Ovary (tissue), 9 donors: ENCODE results near the gene PRSS21. TPM values are rescaled to one million over a fixed set of nuclear protein-coding genes. Genes with fewer than 3 reads are reported as not detected.

Experiments used
- DNase-seq, 5 donors: peaks; one replicate each; pipeline ENCODE4 v3.0.0-alpha.2; 2019 to 2020
- H3K27ac ChIP-seq, 2 donors: fragments of 200-600 bp; one replicate each; pipeline versions ENCODE4 v1.5.1 to v1.8.0; 2019 to 2022
- H3K27me3 ChIP-seq: fragments of 200-600 bp; one replicate; pipeline ENCODE4 v1.8.0; 2022
- H3K36me3 ChIP-seq: fragments of 200-600 bp; sonication (generic); one replicate; pipeline ENCODE4 v1.5.1; 2019
- H3K4me1 ChIP-seq: one replicate; pipeline ENCODE4 v1.8.1; 2013; ENCODE audit warnings: mild to moderate bottlenecking, moderate library complexity; ENCODE audit not compliant: insufficient read depth
- H3K4me3 ChIP-seq: fragments of 200-600 bp; sonication (generic); one replicate; pipeline ENCODE4 v1.5.1; 2017
- H3K9me3 ChIP-seq, 2 donors: fragments of 200-600 bp in 1 of 2; sonication (generic) in 1 of 2; one replicate each; pipeline versions ENCODE4 v1.5.1 to v1.8.1; 2013 to 2019; ENCODE audit warnings: mild to moderate bottlenecking in 1 of 2, moderate library complexity in 1 of 2
- EP300 ChIP-seq: sonication (generic); formaldehyde crosslinking; IDR thresholded peaks from one replicate; pipeline ENCODE4 v1.6.1; 2017; ENCODE audit warnings: antibody characterized with exemption
- POLR2A ChIP-seq: fragments of 450-650 bp; IDR thresholded peaks from one replicate; pipeline ENCODE4 v1.6.1; 2017; ENCODE audit warnings: antibody characterized with exemption, mild to moderate bottlenecking, moderate library complexity
- WGBS, 3 donors: extraction: QIAGEN DNeasy Blood & Tissue Kit in 1 of 3; methylation state at CpG; one replicate each; pipeline versions ENCODE4 v1.1.5 to v1.1.7; 2013 to 2017; 5-methylcytosine and 5-hydroxymethylcytosine counted together
- intact Hi-C, 4 donors: fragments of 100-400 bp; cut with DNase I; formaldehyde crosslinking; loops; one replicate each; pipeline versions ENCODE4 v1.11.0 to v1.15.1; 2022 to 2023
- polyA plus RNA-seq, 2 donors: library from polyadenylated mRNA; stranded (reverse); fragments of 200-250 nt in 1 of 2; fragments of 350-450 nt in 1 of 2; fragmentation: Illumina TruSeq in 1 of 2; extraction: RNeasy Lipid Tissue Mini Kit (QIAGEN cat#74804) in 1 of 2; gene quantifications; one replicate each; pipeline ENCODE4 v1.2.3, GENCODE V29; 2013 to 2014
- total RNA-seq, 7 donors: library from RNA; depleted of rRNA in 2 of 7; stranded (reverse); fragments of >200 nt in 2 of 7; fragmentation: NEBNext Ultra II Directional in 3 of 7; extraction: Animal tissue kit (Norgen Biotek cat#: 25700) in 3 of 7; gene quantifications; one replicate each; pipeline versions ENCODE4 v1.1.0 to v1.2.4, GENCODE V29; 2016 to 2023
- TF ChIP-seq, protein P1 (sequence below), 3 donors: fragments of 450-650 bp in 2 of 3; fragments of 200-600 bp in 1 of 3; IDR thresholded peaks; one replicate each; pipeline versions ENCODE4 v1.5.1 to v1.8.0; 2016 to 2022; ENCODE audit warnings: antibody characterized with exemption in 3 of 3, mild to moderate bottlenecking in 1 of 3
- donor health status: DM: no; HTN: no; CAD: no; lungs with moderate emphysema.
- donor health status: DM: no; HTN: no; CAD: no.
- donor health status: Bipolar disorder and iron deficiency.
- donor health status: DM: yes; HTN: yes; CAD: no.
- donor health status: DM: no; HTN: no; CAD: no.
- donor health status: DM: yes; HTN: yes; CAD: no.

Gene PRSS21
- total and polyA plus RNA-seq, 9 donors = 0.53 to 9.3 (median 1.0) TPM; not detected in 4

DNA sequence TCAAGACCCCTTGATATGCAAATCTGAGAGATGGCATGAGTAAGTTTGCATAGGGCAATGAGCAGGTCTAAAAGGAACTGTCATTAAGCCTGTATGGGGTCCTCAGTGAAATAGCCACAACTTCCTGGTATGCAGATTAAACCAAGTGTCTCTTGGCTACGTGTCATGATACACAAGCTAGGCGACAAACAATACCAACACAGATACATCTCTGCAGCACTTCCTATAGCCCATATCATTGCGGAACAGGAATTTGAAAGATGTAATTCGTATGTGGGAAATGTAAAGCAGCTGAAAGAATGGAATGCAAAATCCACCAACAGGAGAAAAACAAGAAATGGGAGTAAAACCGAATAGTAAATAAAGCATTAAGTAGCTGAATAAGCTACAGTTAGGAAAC, 28.1 kb downstream of the PRSS21 start:
- no peak for DNase-seq
- Histone ChIP-seq H3K36me3 (no peaks in the 10 kb centered on the region), H3K4me1 (peaks cover 11% of the 10 kb centered on the region), H3K27ac (no peak overlapping the region), H3K27me3 (no peaks in the 10 kb centered on the region), H3K9me3 (peaks cover 0 to 8% of the 10 kb centered on the region in 2 donors), H3K4me3 (no peak overlapping the region)
- intact Hi-C loops = no loop called here
- no peak for TF ChIP-seq EP300
- WGBS, 3 donors = 63 to 74% (median 67%) methylated on average over 5 of the region's 5 CpGs

DNA sequence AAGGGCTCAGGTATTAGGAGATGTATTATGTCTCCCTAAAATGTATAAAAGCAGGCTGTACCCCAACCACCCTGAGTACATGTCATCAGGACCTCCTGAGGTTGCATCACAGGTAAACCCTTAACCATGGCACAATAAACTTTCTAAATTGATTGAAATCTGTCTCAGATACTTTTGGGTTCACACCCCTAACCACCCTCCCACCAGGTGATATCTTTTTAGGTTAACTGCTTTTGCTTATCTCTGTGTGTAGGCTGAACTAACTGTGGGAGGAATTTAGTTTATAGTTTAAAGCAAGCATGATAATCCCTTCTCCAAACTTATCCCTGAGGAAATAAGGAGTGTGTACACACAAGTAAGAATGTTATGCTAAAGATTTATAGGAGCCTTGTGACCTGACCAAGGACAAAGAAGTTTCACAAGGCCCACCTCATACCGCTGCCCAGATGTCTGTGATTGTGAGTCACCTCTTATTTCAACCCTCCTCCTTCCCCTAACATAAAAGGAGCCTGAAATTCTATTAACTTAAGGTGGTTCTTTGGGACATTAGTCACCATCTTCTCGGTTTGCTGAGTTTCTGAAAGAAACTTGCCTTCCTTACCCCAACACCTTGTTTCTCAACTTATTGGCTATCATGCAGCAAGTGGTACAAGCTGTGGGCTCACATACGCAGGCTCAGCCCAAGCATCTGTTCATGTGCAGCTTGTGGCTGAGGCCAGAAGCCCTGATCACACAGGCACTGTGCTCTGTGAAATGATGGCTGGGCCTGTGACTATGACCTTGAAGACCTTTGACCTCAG, 29.7 kb downstream of the PRSS21 start:
- H3K9me3 ChIP-seq = peaks cover 0 to 8% of the 10 kb centered on the region in 2 donors
- intact Hi-C loops = no loop called here
- no peaks in the 10 kb centered on the region for H3K36me3 ChIP-seq
- H3K4me3 ChIP-seq = no peak overlapping the region
- no peak overlapping the region for H3K27ac ChIP-seq
- DNase-seq = no peak
- no peak for TF ChIP-seq EP300
- TF ChIP-seq, protein P1, sequence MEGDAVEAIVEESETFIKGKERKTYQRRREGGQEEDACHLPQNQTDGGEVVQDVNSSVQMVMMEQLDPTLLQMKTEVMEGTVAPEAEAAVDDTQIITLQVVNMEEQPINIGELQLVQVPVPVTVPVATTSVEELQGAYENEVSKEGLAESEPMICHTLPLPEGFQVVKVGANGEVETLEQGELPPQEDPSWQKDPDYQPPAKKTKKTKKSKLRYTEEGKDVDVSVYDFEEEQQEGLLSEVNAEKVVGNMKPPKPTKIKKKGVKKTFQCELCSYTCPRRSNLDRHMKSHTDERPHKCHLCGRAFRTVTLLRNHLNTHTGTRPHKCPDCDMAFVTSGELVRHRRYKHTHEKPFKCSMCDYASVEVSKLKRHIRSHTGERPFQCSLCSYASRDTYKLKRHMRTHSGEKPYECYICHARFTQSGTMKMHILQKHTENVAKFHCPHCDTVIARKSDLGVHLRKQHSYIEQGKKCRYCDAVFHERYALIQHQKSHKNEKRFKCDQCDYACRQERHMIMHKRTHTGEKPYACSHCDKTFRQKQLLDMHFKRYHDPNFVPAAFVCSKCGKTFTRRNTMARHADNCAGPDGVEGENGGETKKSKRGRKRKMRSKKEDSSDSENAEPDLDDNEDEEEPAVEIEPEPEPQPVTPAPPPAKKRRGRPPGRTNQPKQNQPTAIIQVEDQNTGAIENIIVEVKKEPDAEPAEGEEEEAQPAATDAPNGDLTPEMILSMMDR (IDR thresholded peaks at IDR 0.05) = no peak
- TF ChIP-seq POLR2A = no peak
- WGBS, 3 donors = 36 to 47% (median 37%) methylated on average over 3 of the region's 3 CpGs
- H3K4me1 ChIP-seq = peaks cover 10% of the 10 kb centered on the region
- no peaks in the 10 kb centered on the region for H3K27me3 ChIP-seq

DNA sequence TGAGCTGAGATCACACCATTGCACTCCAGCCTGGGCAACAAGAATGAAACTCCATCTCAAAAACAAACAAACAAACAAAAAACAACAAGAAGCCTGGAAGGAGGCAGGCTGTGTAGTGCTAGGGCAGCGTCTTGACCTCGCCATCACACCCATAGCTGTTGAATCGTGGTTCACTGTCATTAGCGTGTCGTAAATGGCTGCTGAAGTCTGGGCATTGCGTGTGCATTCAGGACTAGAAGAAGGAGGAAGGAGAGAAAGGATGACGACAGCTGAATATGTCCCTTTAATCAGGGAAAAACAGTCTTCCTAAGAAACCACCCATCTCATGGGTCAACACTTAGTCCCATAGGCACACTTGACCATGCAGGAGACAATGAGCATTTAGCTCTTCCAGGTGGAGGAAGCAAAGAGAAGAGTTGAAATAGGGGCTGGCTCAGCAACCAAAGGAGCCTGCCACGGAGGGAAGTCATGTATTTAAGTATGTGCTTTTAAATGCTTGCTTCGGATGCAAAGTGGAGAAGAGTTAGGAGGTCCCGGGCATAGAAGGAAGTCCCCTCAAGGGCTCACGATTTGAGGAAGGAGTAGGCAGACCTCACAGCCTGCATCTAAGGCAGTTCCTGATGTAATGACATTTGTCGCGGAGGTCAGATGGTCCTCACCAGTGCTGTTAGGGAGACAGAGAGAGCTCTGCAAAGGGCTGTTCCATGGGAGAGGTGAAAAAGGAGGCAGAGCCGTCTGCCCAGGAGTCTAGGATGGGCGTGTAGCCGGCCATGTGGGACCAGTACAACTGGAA, 32.1 kb downstream of the PRSS21 start:
- H3K27me3 ChIP-seq = no peaks in the 10 kb centered on the region
- no peak overlapping the region for H3K27ac ChIP-seq
- WGBS, 3 donors = 69 to 77% (median 74%) methylated on average over 16 of the region's 16 CpGs
- no peaks in the 10 kb centered on the region for H3K4me1 ChIP-seq
- intact Hi-C loops = no loop called here
- no peak for DNase-seq
- peaks cover 0 to 3% of the 10 kb centered on the region in 2 donors for H3K9me3 ChIP-seq
- no peaks in the 10 kb centered on the region for H3K36me3 ChIP-seq
- H3K4me3 ChIP-seq = no peak overlapping the region
- TF ChIP-seq EP300 = no peak
- no peak for TF ChIP-seq POLR2A
- TF ChIP-seq, protein P1 (IDR thresholded peaks at IDR 0.05) = no peak

DNA sequence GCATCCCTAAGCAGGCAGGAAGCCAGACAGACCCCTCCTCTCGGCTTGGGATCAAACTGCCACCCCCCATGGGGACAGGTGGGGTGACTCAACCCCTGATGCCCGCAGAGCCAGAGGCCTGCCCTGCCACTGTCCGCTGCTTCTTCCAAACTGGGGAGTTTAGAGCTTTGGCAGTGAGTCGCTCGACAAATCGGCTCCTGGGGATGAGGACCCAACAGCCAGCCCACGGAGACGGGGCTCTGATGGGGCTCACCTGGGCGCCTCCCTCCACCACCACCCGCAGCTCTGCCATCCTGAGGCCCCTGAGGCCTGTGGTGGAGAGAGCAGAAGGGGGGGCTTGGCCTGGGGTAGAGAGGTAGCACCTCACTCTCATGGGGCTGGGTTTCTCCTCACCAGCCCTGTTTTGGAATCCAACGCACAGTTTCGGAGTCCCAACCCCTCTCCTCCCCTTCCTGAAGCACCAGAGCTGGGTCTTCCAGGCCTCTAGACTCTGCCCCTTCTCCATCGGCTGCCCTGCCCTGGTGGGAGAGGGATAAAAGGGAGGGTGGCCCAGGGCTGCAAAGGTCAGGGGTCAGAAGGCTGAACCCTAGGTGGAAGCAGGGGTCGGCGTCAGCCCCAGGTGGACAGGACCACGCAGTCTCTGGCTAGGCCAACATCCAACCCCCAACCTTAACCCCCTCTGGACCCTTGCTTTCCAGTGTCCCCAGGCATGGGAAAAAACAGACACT, 35.1 kb downstream of the PRSS21 start:
- intact Hi-C loops = no loop called here
- Histone ChIP-seq H3K36me3 (no peaks in the 10 kb centered on the region), H3K4me3 (no peak overlapping the region), H3K4me1 (no peaks in the 10 kb centered on the region), H3K27me3 (no peaks in the 10 kb centered on the region), H3K9me3 (peaks cover 0 to 3% of the 10 kb centered on the region in 2 donors), H3K27ac (no peak overlapping the region)
- 83 to 87% (median 86%) methylated on average over 15 to 16 of the region's 16 CpGs for WGBS, 3 donors
- no peak for DNase-seq
- no peak for TF ChIP-seq EP300
- TF ChIP-seq POLR2A = no peak
- TF ChIP-seq, protein P1 (IDR thresholded peaks at IDR 0.05) = no peak
